Gastroesophageal sphincter (tissue), 3 donors: Measurements from ENCODE around the gene VAMP8.

Experiments used
- CTCF ChIP-seq, 4 experiments: fragments of 200-600 bp in 2 of 4; fragments of 450-650 bp in 2 of 4; sonication (generic) in 1 of 4; IDR thresholded peaks; one replicate each; pipeline ENCODE4 v1.5.1; 2017 to 2019; ENCODE audit warnings: antibody characterized with exemption in 4 of 4, mild to moderate bottlenecking in 2 of 4, moderate library complexity in 2 of 4
- EP300 ChIP-seq: sonication (generic); formaldehyde crosslinking; IDR thresholded peaks from one replicate; pipeline ENCODE4 v1.6.1; 2017; ENCODE audit warnings: antibody characterized with exemption, mild to moderate bottlenecking
- POLR2A ChIP-seq, 2 donors: fragments of 450-650 bp; IDR thresholded peaks; one replicate each; pipeline ENCODE4 v1.6.1; 2017; ENCODE audit warnings: antibody characterized with exemption in 2 of 2, mild to moderate bottlenecking in 2 of 2, moderate library complexity in 1 of 2
- POLR2AphosphoS5 ChIP-seq: sonication (generic); formaldehyde crosslinking; IDR thresholded peaks from one replicate; pipeline ENCODE4 v1.6.1; 2017; ENCODE audit warnings: antibody characterized with exemption

GRCh38 chr2:85534099-85534498 is 43.3 kb upstream of the VAMP8 start:
- TF ChIP-seq POLR2A (IDR thresholded peaks at IDR 0.05), result no peak
- TF ChIP-seq EP300, result no peak
- no peak for TF ChIP-seq POLR2AphosphoS5
- TF ChIP-seq CTCF (IDR thresholded peaks at IDR 0.05), result no peak
